H1 (cell line): Measurements from ENCODE around the gene FXYD3. TPM values are rescaled to one million over a fixed set of nuclear protein-coding genes. Genes with fewer than 3 reads are reported as not detected.

Source experiments
- CTCF ChIA-PET: fragments of 300-600 bp; sonication (Branson Sonifier 250); formaldehyde crosslinking; loops from one replicate; lab custom pipeline; 2021; ENCODE audit not compliant: partially characterized antibody; lab: Charles Lee
- POLR2A ChIA-PET: fragments of 300-600 bp; sonication (Branson Sonifier 250); formaldehyde crosslinking; loops from one replicate; lab custom pipeline; 2021; ENCODE audit warnings: inconsistent platforms; ENCODE audit not compliant: partially characterized antibody; lab: Charles Lee
- DNase-seq, 2 experiments: peaks; one replicate each; pipeline versions ENCODE4 v3.0.0 to v3.0.0-alpha.2; 2010 to 2022; ENCODE audit warnings: low spot score in 2 of 2, low read depth in 1 of 2, mixed read lengths in 1 of 2
- FAIRE-seq: peaks from 2 replicates; lab custom pipeline; 2011; peaks lifted over from hg19 to GRCh38; lab: Jason Lieb, UNC
- H2AFZ ChIP-seq: 2 replicates; pipeline ENCODE4 v1.8.1; 2012; ENCODE audit warnings: low read length, inconsistent platforms
- H2AK5ac ChIP-seq: 2 replicates; pipeline ENCODE4 v1.6.1; 2013; ENCODE audit warnings: low read depth, low read length
- H2BK120ac ChIP-seq: replicated peaks from 2 replicates; pipeline ENCODE3; 2013; ENCODE audit warnings: low read depth, low read length, inconsistent platforms
- H2BK12ac ChIP-seq: 2 replicates; pipeline ENCODE4 v1.6.1; 2013; ENCODE audit warnings: low read depth, low read length
- H2BK15ac ChIP-seq: 2 replicates; pipeline ENCODE4 v1.6.1; 2013; ENCODE audit warnings: low read length
- H2BK20ac ChIP-seq: 2 replicates; pipeline ENCODE4 v1.6.1; 2013; ENCODE audit warnings: low read length
- H2BK5ac ChIP-seq: 2 replicates; pipeline ENCODE4 v1.6.1; 2013; ENCODE audit warnings: low read depth, low read length
- H3K14ac ChIP-seq: 2 replicates; pipeline ENCODE4 v1.6.1; 2013; ENCODE audit warnings: inconsistent platforms; ENCODE audit not compliant: insufficient read length
- H3K18ac ChIP-seq: 2 replicates; pipeline ENCODE4 v1.6.1; 2013; ENCODE audit warnings: low read length; ENCODE audit errors: extremely low read depth
- H3K23ac ChIP-seq: 2 replicates; pipeline ENCODE4 v1.6.1; 2013; ENCODE audit warnings: inconsistent platforms; ENCODE audit not compliant: insufficient read length
- H3K23me2 ChIP-seq: 2 replicates; pipeline ENCODE4 v1.6.1; 2013; ENCODE audit warnings: low read depth, low read length
- H3K27ac ChIP-seq: 2 replicates; pipeline ENCODE4 v1.6.1; 2011; ENCODE audit warnings: low read depth, low read length, inconsistent platforms
- H3K27me3 ChIP-seq, 4 experiments: replicated peaks in 1 of 4; 1 replicate in 1 of 4; 2 replicates in 3 of 4; pipeline versions ENCODE4 v1.6.1 to v1.8.1; 2011 to 2013; ENCODE audit warnings: low read length in 3 of 4, mild to moderate bottlenecking in 3 of 4, inconsistent platforms in 2 of 4, mixed read lengths in 2 of 4, moderate library complexity in 1 of 4; ENCODE audit not compliant: control insufficient read depth in 3 of 4, insufficient read depth in 3 of 4; ENCODE audit errors: extremely low read depth in 1 of 4
- H3K36me3 ChIP-seq, 4 experiments: 2 replicates each; pipeline versions ENCODE4 v1.6.1 to v1.8.1; 2011 to 2013; ENCODE audit warnings: mild to moderate bottlenecking in 4 of 4, low read length in 3 of 4, moderate library complexity in 2 of 4, control low read depth in 1 of 4, inconsistent platforms in 1 of 4; ENCODE audit not compliant: insufficient read depth in 4 of 4, control insufficient read depth in 2 of 4
- H3K4ac ChIP-seq: replicated peaks from 2 replicates; pipeline ENCODE3; 2013; ENCODE audit warnings: low read length, low read depth, mixed read lengths, inconsistent platforms; ENCODE audit not compliant: insufficient read length
- H3K4me1 ChIP-seq, 4 experiments: replicated peaks in 1 of 4; 1 replicate in 1 of 4; 2 replicates in 3 of 4; pipeline versions ENCODE4 v1.6.1 to v1.8.1; 2011 to 2013; ENCODE audit warnings: low read length in 3 of 4, inconsistent platforms in 2 of 4, mixed read lengths in 1 of 4; ENCODE audit not compliant: insufficient read depth in 4 of 4, control insufficient read depth in 3 of 4
- H3K4me2 ChIP-seq, 2 experiments: 2 replicates each; pipeline versions ENCODE4 v1.6.1 to v1.8.1; 2011 to 2013; ENCODE audit warnings: low read depth in 2 of 2, low read length in 2 of 2, control low read depth in 1 of 2, inconsistent platforms in 1 of 2, mild to moderate bottlenecking in 1 of 2; ENCODE audit not compliant: insufficient read depth in 1 of 2
- H3K4me3 ChIP-seq, 4 experiments: fragments of 200-600, 300-600 bp in 1 of 4; sonication (generic), shearing (Covaris generic), sonication (Bioruptor Twin) in 1 of 4; 2 replicates each; pipeline versions ENCODE4 v1.5.1 to v1.8.1; 2011 to 2016; ENCODE audit warnings: low read length in 4 of 4, low read depth in 3 of 4, control low read depth in 2 of 4, inconsistent platforms in 2 of 4, mild to moderate bottlenecking in 2 of 4, mixed read lengths in 1 of 4, moderate library complexity in 1 of 4; ENCODE audit not compliant: insufficient read depth in 2 of 4; ENCODE audit errors: extremely low read depth in 1 of 4
- H3K56ac ChIP-seq: replicated peaks from 2 replicates; pipeline ENCODE3; 2013; ENCODE audit warnings: low read depth, mild to moderate bottlenecking, mixed read lengths, low read length, inconsistent platforms; ENCODE audit not compliant: insufficient read length
- H3K79me1 ChIP-seq: 2 replicates; pipeline ENCODE4 v1.6.1; 2013; ENCODE audit warnings: low read depth, low read length, control low read depth
- H3K79me2 ChIP-seq, 2 experiments: 2 replicates each; pipeline versions ENCODE4 v1.6.1 to v1.8.1; 2012 to 2013; ENCODE audit warnings: low read length in 2 of 2, mild to moderate bottlenecking in 2 of 2, inconsistent platforms in 1 of 2; ENCODE audit not compliant: insufficient read depth in 2 of 2, control insufficient read depth in 1 of 2
- H3K9ac ChIP-seq, 4 experiments: replicated peaks in 1 of 4; 1 replicate in 1 of 4; 2 replicates in 3 of 4; pipeline versions ENCODE4 v1.6.1 to v1.8.1; 2011 to 2013; ENCODE audit warnings: low read depth in 3 of 4, low read length in 3 of 4, control low read depth in 2 of 4, mild to moderate bottlenecking in 2 of 4, moderate library complexity in 2 of 4, inconsistent platforms in 1 of 4; ENCODE audit errors: extremely low read depth in 1 of 4
- H3K9me3 ChIP-seq, 2 experiments: 2 replicates each; pipeline versions ENCODE4 v1.6.1 to v1.8.1; 2012 to 2013; ENCODE audit warnings: mild to moderate bottlenecking in 2 of 2, moderate library complexity in 2 of 2, control low read depth in 1 of 2, inconsistent platforms in 1 of 2, low read depth in 1 of 2, low read length in 1 of 2, mixed read lengths in 1 of 2; ENCODE audit not compliant: insufficient read depth in 2 of 2
- H4K20me1 ChIP-seq, 2 experiments: replicated peaks in 1 of 2; 2 replicates each; pipeline versions ENCODE3 to v1.8.1; 2011 to 2013; ENCODE audit warnings: inconsistent platforms in 2 of 2, low read length in 2 of 2, mild to moderate bottlenecking in 1 of 2; ENCODE audit not compliant: insufficient read depth in 2 of 2, control insufficient read depth in 1 of 2
- H4K5ac ChIP-seq: 2 replicates; pipeline ENCODE4 v1.6.1; 2013; ENCODE audit warnings: low read length, low read depth, mixed read lengths, inconsistent platforms; ENCODE audit not compliant: insufficient read length
- H4K8ac ChIP-seq: 2 replicates; pipeline ENCODE4 v1.8.0; 2013; ENCODE audit warnings: mild to moderate bottlenecking, moderate library complexity, low read length, inconsistent platforms; ENCODE audit not compliant: insufficient read depth; ENCODE audit errors: extremely low read depth
- H4K91ac ChIP-seq: replicated peaks from 2 replicates; pipeline ENCODE3; 2013; ENCODE audit warnings: low read length, mixed read lengths, inconsistent platforms; ENCODE audit not compliant: insufficient read length
- ASH2L ChIP-seq: fragments of 200-600, 300-600 bp; sonication (generic); IDR thresholded peaks from one replicate; pipeline ENCODE4 v1.7.1; 2017; ENCODE audit warnings: low read length
- CBX5 ChIP-seq: fragments of 300-800, 300-1000 bp; sonication (generic); IDR thresholded peaks from 2 replicates; pipeline ENCODE4 v1.7.1; 2016; ENCODE audit warnings: antibody characterized with exemption, low read length, low read depth
- CREB1 ChIP-seq: IDR thresholded peaks from 2 replicates; pipeline ENCODE4 v1.6.1; 2012; ENCODE audit warnings: inconsistent platforms
- EP300 ChIP-seq, 2 experiments: IDR thresholded peaks; 1 replicate in 1 of 2; 2 replicates in 1 of 2; pipeline ENCODE4 v1.6.1; 2011 to 2012; ENCODE audit warnings: low read depth in 2 of 2, low read length in 2 of 2, mild to moderate bottlenecking in 2 of 2, borderline replicate concordance in 1 of 2, inconsistent platforms in 1 of 2, moderate library complexity in 1 of 2
- GABPA ChIP-seq: IDR thresholded peaks from 2 replicates; pipeline ENCODE4 v1.6.1; 2011; ENCODE audit warnings: mild to moderate bottlenecking, low read length, moderate library complexity, borderline replicate concordance; ENCODE audit not compliant: insufficient read depth
- GTF2F1 ChIP-seq: IDR thresholded peaks from 2 replicates; pipeline ENCODE4 v1.6.1; 2012; ENCODE audit warnings: low read depth, low read length, improper control_type of control experiment, borderline replicate concordance
- POU5F1 ChIP-seq: IDR thresholded peaks from 2 replicates; pipeline ENCODE4 v1.6.1; 2011; ENCODE audit warnings: low read depth, mild to moderate bottlenecking, low read length, moderate library complexity
- WGBS, 2 experiments: shearing (Covaris generic) in 1 of 2; methylation state at CpG; one replicate each; pipeline versions ENCODE4 v1.1.6 to v1.1.7; 2013 to 2015; ENCODE audit warnings: low lambda C conversion rate in 2 of 2, mixed read lengths in 2 of 2, inconsistent platforms in 1 of 2, low coverage in 1 of 2, missing lambda C conversion rate in 1 of 2; ENCODE audit not compliant: insufficient replicate concordance in 2 of 2, insufficient coverage in 1 of 2, insufficient read length in 1 of 2; ENCODE audit errors: extremely low coverage in 1 of 2, missing lambda C conversion rate in 1 of 2; 5-methylcytosine and 5-hydroxymethylcytosine counted together
- polyA plus RNA-seq, 7 experiments: library from polyadenylated mRNA; depleted of rRNA in 3 of 7; stranded (reverse) in 5 of 7; unstranded in 2 of 7; fragments of >200 nt in 5 of 7; fragments of 200-250 nt in 2 of 7; gene quantifications; 1 replicate in 5 of 7; 2 replicates in 1 of 7; 4 replicates in 1 of 7; pipeline versions ENCODE4 v1.2.1 to v1.2.3, GENCODE V29; 2011 to 2013; ENCODE audit warnings: missing spikeins in 2 of 7, mixed read lengths in 2 of 7
- total RNA-seq: library from RNA; stranded (reverse); fragmentation: NEBNext Ultra II Directional; extraction: Animal tissue kit (Norgen Biotek cat#: 25700); gene quantifications from 2 replicates; pipeline ENCODE4 v1.2.1, GENCODE V29; 2021
- TF ChIP-seq, protein P1 (sequence below), 3 experiments: IDR thresholded peaks; 1 replicate in 2 of 3; 2 replicates in 1 of 3; pipeline versions ENCODE4 v1.5.1 to v1.6.1; 2011; ENCODE audit warnings: low read length in 3 of 3, mild to moderate bottlenecking in 3 of 3, inconsistent platforms in 2 of 3, low read depth in 1 of 3, moderate library complexity in 1 of 3; ENCODE audit not compliant: insufficient read depth in 1 of 3; ENCODE audit errors: control extremely low read depth in 1 of 3
- TF ChIP-seq, protein P2 (sequence below): IDR thresholded peaks from 2 replicates; pipeline ENCODE4 v1.6.1; 2012; ENCODE audit warnings: inconsistent platforms

The FXYD3 gene
- total and polyA plus RNA-seq, 2 of the 8 experiments (the other 6 are each of a cell fraction or from before 2014, with no cell fraction given): 0.33 TPM; not detected in 1

DNA sequence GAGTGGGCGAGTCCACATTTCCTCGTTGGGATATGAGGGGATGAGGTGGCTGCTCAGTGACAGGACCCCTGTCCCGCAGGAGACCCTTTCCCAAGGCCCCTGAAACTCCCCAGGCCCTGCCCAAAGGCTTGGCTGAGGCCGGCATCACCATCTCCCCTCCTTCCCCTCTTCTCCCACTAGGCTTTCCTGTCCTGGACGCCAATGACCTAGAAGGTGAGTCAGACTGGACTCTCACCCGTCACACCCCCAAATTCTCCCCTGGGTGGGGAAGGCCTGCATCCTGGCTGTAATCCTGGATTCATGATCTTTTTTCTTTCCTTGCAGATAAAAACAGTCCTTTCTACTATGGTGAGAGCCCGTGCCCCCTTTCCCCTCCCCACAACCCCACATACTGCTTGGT, 5.3 kb downstream of the FXYD3 start:
- H2BK15ac ChIP-seq: no peak overlapping the region
- peaks cover 3 to 19% (median 12%) of the 10 kb centered on the region in 4 experiments; a peak in 6 of 7 replicates for H3K4me1 ChIP-seq
- H3K9me3 ChIP-seq: no peaks in the 10 kb centered on the region
- no peak overlapping the region for H3K18ac ChIP-seq
- H3K14ac ChIP-seq: no peak overlapping the region
- H3K4me2 ChIP-seq: no peak overlapping the region
- no peaks in the 10 kb centered on the region for H3K36me3 ChIP-seq
- ChIA-PET POLR2A (interaction anchor here (2.6 kb wide), 1 partner anchor 15 kb away, joined by 9 read pairs; the partner anchor contains the start of gene LGI4), CTCF (interaction anchor here (1.0 to 6.9 kb wide), 4 partner anchors 14 to 20 kb away, joined by 3 to 154 read pairs (median 22); partner anchors contain the start of genes FXYD1, FXYD7 and LGI4)
- H3K79me2 ChIP-seq: no peaks in the 10 kb centered on the region
- H2BK12ac ChIP-seq: no peak overlapping the region
- no peak overlapping the region for H3K23ac ChIP-seq
- H2BK120ac ChIP-seq: no peak overlapping the region
- H3K27me3 ChIP-seq: peaks cover 0 to 2% (median 0%) of the 10 kb centered on the region in 4 experiments; a peak in 2 of 7 replicates
- no peak overlapping the region for H4K5ac ChIP-seq
- H2BK5ac ChIP-seq: no peak overlapping the region
- H2AFZ ChIP-seq: no peak overlapping the region
- H3K9ac ChIP-seq: no peak overlapping the region
- no peak overlapping the region for H4K91ac ChIP-seq
- no peak overlapping the region for H3K4me3 ChIP-seq
- no peak overlapping the region for H2BK20ac ChIP-seq
- H4K20me1 ChIP-seq: no peaks in the 10 kb centered on the region
- no peak for DNase-seq
- no peak overlapping the region for H3K27ac ChIP-seq
- H3K79me1 ChIP-seq: no peaks in the 10 kb centered on the region
- H3K56ac ChIP-seq: no peak overlapping the region
- H4K8ac ChIP-seq: no peak overlapping the region
- no peaks in the 10 kb centered on the region for H3K23me2 ChIP-seq
- no peak for FAIRE-seq
- no peak overlapping the region for H2AK5ac ChIP-seq
- no peak overlapping the region for H3K4ac ChIP-seq
- 94% methylated on average over 4 of the region's 7 CpGs; no CpG with 5 or more reads in 1 of the 2 experiments for WGBS, 2 experiments
- no peak for TF ChIP-seq POU5F1
- no peak for TF ChIP-seq GABPA
- no peak for TF ChIP-seq CBX5
- no peak for TF ChIP-seq GTF2F1
- TF ChIP-seq EP300 (IDR thresholded peaks at IDR 0.05; ENCODE audit: borderline replicate concordance in 1 of 2, low read depth in 2 of 2, low read length in 2 of 2): no peak
- TF ChIP-seq, protein P1, sequence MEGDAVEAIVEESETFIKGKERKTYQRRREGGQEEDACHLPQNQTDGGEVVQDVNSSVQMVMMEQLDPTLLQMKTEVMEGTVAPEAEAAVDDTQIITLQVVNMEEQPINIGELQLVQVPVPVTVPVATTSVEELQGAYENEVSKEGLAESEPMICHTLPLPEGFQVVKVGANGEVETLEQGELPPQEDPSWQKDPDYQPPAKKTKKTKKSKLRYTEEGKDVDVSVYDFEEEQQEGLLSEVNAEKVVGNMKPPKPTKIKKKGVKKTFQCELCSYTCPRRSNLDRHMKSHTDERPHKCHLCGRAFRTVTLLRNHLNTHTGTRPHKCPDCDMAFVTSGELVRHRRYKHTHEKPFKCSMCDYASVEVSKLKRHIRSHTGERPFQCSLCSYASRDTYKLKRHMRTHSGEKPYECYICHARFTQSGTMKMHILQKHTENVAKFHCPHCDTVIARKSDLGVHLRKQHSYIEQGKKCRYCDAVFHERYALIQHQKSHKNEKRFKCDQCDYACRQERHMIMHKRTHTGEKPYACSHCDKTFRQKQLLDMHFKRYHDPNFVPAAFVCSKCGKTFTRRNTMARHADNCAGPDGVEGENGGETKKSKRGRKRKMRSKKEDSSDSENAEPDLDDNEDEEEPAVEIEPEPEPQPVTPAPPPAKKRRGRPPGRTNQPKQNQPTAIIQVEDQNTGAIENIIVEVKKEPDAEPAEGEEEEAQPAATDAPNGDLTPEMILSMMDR (IDR thresholded peaks at IDR 0.05; ENCODE audit: control extremely low read depth in 1 of 3, insufficient read depth in 1 of 3, low read depth in 1 of 3, low read length in 3 of 3): no peak
- TF ChIP-seq, protein P2, sequence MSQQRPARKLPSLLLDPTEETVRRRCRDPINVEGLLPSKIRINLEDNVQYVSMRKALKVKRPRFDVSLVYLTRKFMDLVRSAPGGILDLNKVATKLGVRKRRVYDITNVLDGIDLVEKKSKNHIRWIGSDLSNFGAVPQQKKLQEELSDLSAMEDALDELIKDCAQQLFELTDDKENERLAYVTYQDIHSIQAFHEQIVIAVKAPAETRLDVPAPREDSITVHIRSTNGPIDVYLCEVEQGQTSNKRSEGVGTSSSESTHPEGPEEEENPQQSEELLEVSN: no peak
- no peak for TF ChIP-seq CREB1
- TF ChIP-seq ASH2L: no peak
